ENCODE data around the gene SPSB1.
A peak's percentile ranks its signal among the peaks of the same experiment; 100 is the strongest.
"Not testable (repeated sequence)": the region's sequence is repeated elsewhere in the genome, so short reads cannot be mapped to it uniquely, and the experiment has no call there.

SPSB1 gene

DNA sequence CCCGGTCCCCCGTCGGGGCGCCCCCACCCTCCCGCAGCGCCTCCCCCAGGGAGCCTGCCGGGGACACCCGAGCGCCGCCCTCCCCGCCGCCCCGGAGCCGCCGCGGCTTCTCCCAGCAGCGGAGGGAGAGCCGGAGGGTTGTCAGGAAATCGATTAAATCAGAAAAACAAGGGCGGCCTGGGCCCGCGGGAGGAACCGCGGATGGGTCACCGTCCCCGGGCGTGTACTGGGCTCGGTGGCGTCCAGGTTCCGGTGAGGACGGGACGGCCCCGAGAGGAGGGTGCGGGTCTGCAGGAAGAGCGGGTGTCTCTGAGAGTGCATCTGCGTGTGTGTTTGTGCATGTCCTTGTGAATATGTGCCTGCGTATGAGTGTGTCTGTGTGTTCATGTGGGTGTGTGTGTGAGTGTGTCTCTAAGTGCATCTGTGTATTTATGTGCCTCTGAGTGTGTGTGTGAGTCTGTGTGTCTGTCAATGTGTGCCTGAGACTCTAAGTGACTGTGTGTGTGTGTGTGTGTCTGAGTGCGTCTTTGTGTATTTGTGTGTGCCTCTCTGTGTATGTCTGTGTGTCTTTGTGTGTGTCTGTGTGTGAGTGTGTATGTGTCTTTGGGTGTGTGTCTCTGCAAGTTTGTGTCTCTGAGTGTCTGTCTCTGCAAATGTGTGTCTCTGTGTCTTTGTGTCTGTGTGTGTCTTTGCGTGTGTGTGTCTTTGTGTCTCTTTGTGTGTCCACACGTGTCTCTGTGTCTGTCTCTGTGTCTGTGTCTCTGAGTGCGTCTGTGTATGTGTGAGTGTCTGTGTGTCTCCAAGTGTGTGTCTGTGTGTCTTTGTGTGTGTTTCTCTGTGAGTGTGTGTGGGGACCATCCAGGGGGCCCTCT, 1.1 kb downstream of the SPSB1 start:
- peaks cover 12% of the 10 kb centered on the region for H3K4me1 Mint-ChIP-seq
- DNase-seq: peak; percentile 66
- H3K36me3 Mint-ChIP-seq: peaks cover 2% of the 10 kb centered on the region
- peaks cover 4% of the 10 kb centered on the region for H3K9me3 Mint-ChIP-seq
- H3K27ac Mint-ChIP-seq: no peak overlapping the region
- peaks cover 16% of the 10 kb centered on the region for H3K27me3 Mint-ChIP-seq
- H3K4me3 Mint-ChIP-seq: no peak overlapping the region
- CTCF ChIA-PET: no interaction called here

DNA sequence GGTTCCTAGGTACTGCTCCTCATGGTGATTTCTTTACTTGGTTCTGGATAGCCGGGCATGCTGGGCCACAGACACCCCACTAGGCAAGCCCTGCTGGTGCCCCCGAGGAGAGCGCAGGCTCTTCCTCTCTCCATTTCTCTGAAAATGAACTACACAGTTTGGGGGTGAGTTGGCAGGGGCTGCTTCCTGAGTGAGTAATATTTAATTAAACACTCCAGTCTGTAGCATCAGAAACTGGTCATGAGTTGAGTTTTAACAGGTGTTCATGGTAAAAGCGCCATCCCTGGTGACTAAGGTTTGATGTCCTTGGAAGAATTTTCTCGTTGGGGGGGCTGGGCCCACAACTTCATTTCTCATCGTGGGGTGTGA, 1.7 kb downstream of the SPSB1 start:
- Mint-ChIP-seq H3K27me3 (peaks cover 16% of the 10 kb centered on the region), H3K4me3 (no peak overlapping the region), H3K36me3 (no peaks in the 10 kb centered on the region), H3K9me3 (no peaks in the 10 kb centered on the region), H3K27ac (no peak overlapping the region), H3K4me1 (peaks cover 10% of the 10 kb centered on the region)
- DNase-seq: no peak
- CTCF ChIA-PET: interaction anchor here (0.8 to 1.1 kb wide), 3 partner anchors 10 to 166 kb away, joined by 4 to 6 read pairs (median 5); no protein-coding TSS in a partner anchor

DNA sequence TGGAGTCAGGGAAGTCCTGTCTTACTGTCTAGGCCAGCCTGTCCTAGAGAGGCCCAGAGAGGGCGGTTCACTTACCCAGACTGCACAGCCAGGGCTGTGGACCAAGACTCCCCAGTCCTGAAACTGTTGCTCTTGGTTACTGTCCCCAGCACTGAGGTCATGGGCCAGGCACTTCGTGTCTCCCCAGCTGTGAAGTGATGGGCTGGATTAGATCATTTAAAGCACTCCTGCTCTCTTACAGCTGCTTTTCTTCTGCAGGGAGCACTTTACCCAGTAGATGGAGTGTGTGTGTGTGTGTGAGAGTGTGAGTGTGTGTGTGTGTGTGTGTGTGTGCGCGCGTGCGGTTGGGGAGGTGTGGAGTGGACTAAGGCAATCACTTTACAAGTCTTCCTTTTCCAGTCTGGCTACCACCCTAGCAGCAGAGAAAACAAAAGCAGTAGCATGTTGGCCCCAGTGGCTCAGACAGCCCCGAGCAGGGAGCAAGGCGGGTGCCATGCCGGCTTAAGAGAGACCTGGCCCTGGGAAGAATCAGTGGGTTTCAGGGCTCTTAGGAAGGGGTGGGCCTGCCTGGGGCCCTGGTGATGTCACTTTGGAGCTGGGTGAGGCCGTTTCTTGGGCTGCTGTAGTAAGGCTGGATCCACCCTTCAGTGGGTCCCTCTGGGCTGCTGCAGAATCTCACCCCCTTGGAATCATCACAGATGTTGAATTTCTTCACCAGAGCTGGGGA, 2.4 kb downstream of the SPSB1 start:
- CTCF ChIA-PET: interaction anchor here (0.8 to 1.4 kb wide), 5 partner anchors 9 to 165 kb away, joined by 3 to 6 read pairs (median 5); no protein-coding TSS in a partner anchor
- Mint-ChIP-seq H3K9me3 (no peaks in the 10 kb centered on the region), H3K27ac (no peak overlapping the region), H3K36me3 (no peaks in the 10 kb centered on the region), H3K27me3 (peaks cover 16% of the 10 kb centered on the region), H3K4me1 (peaks cover 3% of the 10 kb centered on the region), H3K4me3 (no peak overlapping the region)
- peak; percentile 41 for DNase-seq

DNA sequence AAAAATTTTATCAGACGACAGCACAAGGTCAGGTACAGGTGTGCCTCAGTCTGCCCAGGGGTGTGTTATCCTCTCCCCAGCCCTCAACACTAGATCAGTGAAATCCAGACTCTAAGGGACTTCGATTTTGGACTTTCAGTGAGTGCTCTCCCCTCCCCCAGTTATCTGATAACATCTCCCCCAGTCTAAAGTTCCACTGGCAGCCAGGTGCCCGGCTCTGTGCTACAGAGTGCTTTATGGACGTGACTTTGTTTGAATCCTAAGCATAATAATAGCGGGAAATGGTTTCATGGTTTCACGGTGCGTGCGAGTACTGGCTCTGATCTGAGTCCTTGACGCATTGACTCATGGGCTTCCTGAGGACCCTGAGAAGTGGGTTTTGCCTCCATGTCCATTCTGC, 3.2 kb downstream of the SPSB1 start:
- CTCF ChIA-PET: interaction anchor here (1.1 to 2.2 kb wide), 3 partner anchors 14 to 160 kb away, joined by 3 to 5 read pairs (median 5); no protein-coding TSS in a partner anchor
- H3K36me3 Mint-ChIP-seq: no peaks in the 10 kb centered on the region
- no peak overlapping the region for H3K4me3 Mint-ChIP-seq
- H3K4me1 Mint-ChIP-seq: peaks cover 8% of the 10 kb centered on the region
- no peak for DNase-seq
- H3K9me3 Mint-ChIP-seq: no peaks in the 10 kb centered on the region
- peaks cover 16% of the 10 kb centered on the region for H3K27me3 Mint-ChIP-seq
- no peak overlapping the region for H3K27ac Mint-ChIP-seq

DNA sequence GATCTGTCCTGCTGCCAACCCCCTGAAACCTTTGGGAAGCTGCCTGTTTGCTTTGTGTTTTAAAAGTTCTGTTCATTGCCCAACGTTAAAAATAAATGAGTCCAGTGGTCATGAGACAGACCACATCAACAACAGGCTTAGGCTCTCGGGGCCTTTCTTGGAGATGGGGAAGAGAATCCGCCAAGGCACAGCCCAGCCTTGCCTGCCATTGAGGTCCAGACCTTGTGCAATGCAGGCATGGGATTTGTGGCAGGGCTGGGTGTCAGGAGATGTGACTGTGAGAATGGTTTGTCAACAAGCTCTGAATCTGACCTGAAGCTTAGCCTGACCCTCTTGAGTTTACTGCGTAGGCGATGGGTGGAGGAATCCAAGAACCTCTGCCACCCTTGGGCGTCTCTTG, 4.2 kb downstream of the SPSB1 start:
- Mint-ChIP-seq H3K27me3 (peaks cover 9% of the 10 kb centered on the region), H3K4me1 (peaks cover 9% of the 10 kb centered on the region), H3K4me3 (no peak overlapping the region), H3K9me3 (no peaks in the 10 kb centered on the region), H3K36me3 (no peaks in the 10 kb centered on the region), H3K27ac (no peak overlapping the region)
- CTCF ChIA-PET: interaction anchor here (0.7 to 2.2 kb wide), 3 partner anchors 10 to 159 kb away, joined by 3 to 5 read pairs (median 3); no protein-coding TSS in a partner anchor
- no peak for DNase-seq

DNA sequence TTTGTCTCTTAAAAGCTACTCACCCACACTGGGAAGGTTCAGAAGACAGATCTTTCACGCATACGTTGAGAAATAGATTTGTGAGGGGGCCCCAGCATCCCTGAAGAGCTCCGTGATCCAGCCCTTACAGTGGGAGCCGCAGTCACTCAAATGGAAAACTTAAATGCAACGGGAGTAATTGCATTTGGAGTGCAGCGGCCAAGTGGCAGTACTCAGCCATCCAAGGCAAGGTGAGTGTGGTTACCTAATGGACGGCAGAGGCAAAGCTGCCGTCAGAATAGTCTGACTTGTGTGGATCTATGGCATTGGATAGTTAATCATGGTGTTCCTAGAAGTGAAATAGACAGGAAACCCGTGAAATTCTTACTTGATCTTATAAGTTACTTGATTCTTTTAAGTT, 5.1 kb downstream of the SPSB1 start:
- Mint-ChIP-seq H3K27ac (no peak overlapping the region), H3K27me3 (no peaks in the 10 kb centered on the region), H3K4me1 (peaks cover 9% of the 10 kb centered on the region), H3K36me3 (no peaks in the 10 kb centered on the region), H3K9me3 (no peaks in the 10 kb centered on the region), H3K4me3 (no peak overlapping the region)
- CTCF ChIA-PET: interaction anchor here (0.5 to 2.2 kb wide), 4 partner anchors 31 to 158 kb away, joined by 3 to 5 read pairs (median 4); no protein-coding TSS in a partner anchor
- no peak for DNase-seq

DNA sequence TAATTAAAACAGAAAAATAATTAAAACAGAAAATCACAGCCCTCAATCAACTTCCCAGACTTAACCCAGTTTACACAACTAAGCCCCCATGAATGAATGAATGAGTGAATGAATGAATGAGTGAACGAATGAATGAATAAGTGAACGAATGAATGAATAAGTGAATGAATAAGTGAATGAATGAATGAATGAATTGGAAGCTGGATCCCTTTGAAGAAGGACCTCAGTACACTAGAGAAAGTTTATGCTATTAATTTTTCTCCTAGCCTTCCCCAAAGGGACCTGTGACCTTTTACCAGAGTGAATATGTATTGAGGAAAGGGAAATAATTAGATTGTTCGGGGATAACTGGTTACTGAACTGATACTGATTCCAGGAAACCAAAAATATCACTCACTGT, 5.6 kb downstream of the SPSB1 start:
- Mint-ChIP-seq H3K4me3 (no peak overlapping the region), H3K9me3 (no peaks in the 10 kb centered on the region), H3K36me3 (no peaks in the 10 kb centered on the region), H3K4me1 (peaks cover 9% of the 10 kb centered on the region), H3K27me3 (no peaks in the 10 kb centered on the region), H3K27ac (no peak overlapping the region)
- DNase-seq: no peak
- CTCF ChIA-PET: interaction anchor here (0.5 kb wide), 1 partner anchor 126 kb away, joined by 3 read pairs; no protein-coding TSS in a partner anchor

DNA sequence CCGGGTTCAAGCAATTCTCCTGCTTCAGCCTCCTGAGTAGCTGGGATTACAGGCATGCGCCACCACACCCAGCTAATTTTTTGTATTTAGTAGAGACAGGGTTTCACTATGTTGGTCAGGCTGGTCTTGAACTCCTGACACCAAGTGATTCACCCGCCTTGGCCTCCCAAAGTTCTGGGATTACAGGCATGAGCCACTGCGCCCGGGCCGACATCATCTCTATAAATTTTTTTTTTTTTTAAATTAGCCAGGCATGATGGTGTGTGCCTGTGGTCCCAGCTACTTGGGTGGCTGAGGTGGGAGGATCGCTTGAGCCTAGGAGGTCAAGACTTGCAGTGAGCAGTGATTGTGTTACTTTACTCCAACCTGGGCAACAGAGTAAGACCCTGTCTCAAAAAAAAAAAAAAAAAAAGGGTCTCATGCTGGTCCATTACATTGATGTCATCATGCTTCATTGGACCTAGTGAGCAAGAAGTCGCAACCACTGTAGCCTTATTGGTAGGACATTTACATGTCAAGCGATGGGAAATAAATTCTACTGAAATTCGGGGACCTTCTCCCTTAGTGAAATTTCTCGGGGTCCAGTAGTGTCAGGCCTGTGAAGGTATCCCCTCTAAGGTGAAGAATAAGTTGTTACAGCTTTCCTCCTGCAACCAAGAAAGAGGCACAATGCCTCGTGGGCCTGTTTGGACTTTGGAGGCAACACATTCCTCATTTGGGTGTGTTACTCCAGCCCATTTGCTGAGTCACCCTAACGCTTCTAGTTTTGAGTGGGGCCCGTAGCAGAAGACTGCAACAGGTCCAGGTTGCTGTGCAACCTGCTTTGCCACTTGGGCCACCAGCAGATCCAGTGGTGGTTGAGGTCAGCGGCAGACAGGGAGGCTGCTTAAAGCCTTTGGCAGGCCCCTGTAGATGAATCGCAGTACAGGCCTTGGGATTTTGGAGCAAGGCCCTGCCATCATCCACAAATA, 7.2 kb downstream of the SPSB1 start:
- CTCF ChIA-PET: interaction anchor here (0.6 to 0.8 kb wide), 3 partner anchors 156 to 273 kb away, joined by 3 read pairs; no protein-coding TSS in a partner anchor
- H3K4me1 Mint-ChIP-seq: not testable (repeated sequence)

DNA sequence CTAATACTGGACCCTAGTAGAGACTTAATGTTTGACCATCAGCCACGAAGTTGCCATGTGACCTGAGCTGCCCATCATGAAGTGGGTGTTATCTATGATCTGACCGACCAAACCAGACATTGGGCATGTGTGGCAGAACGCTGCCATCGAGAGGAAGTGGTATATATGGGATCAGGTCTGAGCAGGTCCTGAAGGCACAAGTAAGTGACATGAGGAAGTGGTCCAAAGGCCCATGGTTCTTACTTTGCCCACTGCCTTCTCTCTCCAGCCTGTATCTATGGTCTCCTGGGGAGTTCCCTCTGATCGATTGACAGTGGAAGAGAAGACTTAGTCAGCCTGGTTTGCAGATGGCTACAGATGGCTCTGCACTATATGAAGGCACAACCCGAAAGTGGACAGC, 7.9 kb downstream of the SPSB1 start:
- Mint-ChIP-seq H3K27me3 (no peaks in the 10 kb centered on the region), H3K4me3 (no peak overlapping the region), H3K27ac (no peak overlapping the region), H3K9me3 (no peaks in the 10 kb centered on the region), H3K36me3 (no peaks in the 10 kb centered on the region), H3K4me1 (peaks cover 9% of the 10 kb centered on the region)
- no peak for DNase-seq
- CTCF ChIA-PET: interaction anchor here (0.8 kb wide), 1 partner anchor 155 kb away, joined by 3 read pairs; no protein-coding TSS in a partner anchor

More for the DNA sequence above, 7.2 kb downstream of the SPSB1 start:
- not testable (repeated sequence) for H3K36me3 Mint-ChIP-seq, H3K27me3 Mint-ChIP-seq, H3K27ac Mint-ChIP-seq, H3K9me3 Mint-ChIP-seq, DNase-seq, H3K4me3 Mint-ChIP-seq

DNA sequence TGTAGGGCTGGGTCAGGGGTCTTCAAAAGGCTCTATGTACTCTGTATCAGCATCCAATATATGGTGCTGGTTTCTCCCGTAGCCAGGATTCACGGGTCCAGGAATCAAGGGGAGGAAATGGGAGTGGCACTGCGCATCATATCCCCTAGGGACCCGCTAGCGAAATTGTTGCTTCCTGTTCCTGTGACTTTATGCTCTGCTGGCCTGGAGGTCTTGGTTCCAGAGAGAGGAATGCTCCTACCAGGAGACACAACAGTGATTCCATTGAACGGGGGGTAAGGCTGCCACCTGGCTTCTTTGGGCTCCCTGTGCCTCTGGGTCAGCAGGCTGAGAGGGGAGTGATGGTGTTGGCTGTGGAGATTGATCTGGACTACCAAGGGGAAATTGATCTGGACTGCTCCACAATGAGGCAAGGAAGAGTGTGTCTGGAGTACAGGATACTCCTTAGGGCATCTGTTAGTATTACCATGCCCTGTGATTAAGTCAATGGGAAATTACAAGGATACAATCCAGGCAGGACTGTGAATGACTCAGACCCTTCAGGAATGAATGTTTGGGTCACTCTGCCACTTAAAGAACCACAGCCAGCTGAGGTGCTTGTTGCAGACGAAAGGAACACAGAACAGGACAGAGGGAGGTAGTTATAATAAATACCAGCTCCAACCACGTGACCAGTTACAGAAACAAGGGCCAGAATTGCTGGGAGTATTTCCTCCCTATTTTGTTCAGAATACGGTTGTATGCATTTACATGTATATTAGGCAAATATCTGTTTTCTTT, 10.2 kb downstream of the SPSB1 start:
- Mint-ChIP-seq H3K27ac (no peak overlapping the region), H3K4me3 (no peak overlapping the region), H3K27me3 (no peaks in the 10 kb centered on the region), H3K9me3 (no peaks in the 10 kb centered on the region), H3K36me3 (no peaks in the 10 kb centered on the region), H3K4me1 (peaks cover 7% of the 10 kb centered on the region)
- CTCF ChIA-PET: interaction anchor here (1.0 kb wide), 1 partner anchor 153 kb away, joined by 4 read pairs; no protein-coding TSS in a partner anchor
- DNase-seq: no peak

DNA sequence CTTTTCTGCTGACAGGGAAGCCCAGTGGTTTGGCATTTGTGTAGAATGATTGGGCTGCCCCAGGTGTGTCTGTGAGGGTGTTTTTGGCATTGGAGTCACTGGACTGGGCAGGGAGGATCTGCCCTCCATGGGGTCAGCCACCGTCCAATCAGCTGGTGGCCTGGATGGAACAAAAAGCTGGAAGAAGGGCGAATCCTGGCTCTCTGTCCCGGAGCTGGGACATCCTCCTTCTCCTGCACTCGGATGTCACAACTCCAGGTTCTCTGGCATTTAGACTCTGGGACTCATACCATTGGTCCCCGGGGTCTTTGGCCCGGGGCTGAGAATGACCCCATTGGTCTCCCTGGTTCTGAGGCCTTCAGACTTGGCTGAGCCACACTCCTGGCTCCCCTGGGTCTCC, 11.2 kb downstream of the SPSB1 start:
- CTCF ChIA-PET: interaction anchor here (1.0 to 1.3 kb wide), 2 partner anchors 9 to 151 kb away, joined by 3 to 5 read pairs; no protein-coding TSS in a partner anchor
- H3K27me3 Mint-ChIP-seq: no peaks in the 10 kb centered on the region
- H3K36me3 Mint-ChIP-seq: no peaks in the 10 kb centered on the region
- H3K4me3 Mint-ChIP-seq: no peak overlapping the region
- H3K27ac Mint-ChIP-seq: no peak overlapping the region
- H3K4me1 Mint-ChIP-seq: peaks cover 7% of the 10 kb centered on the region
- no peak for DNase-seq
- no peaks in the 10 kb centered on the region for H3K9me3 Mint-ChIP-seq

DNA sequence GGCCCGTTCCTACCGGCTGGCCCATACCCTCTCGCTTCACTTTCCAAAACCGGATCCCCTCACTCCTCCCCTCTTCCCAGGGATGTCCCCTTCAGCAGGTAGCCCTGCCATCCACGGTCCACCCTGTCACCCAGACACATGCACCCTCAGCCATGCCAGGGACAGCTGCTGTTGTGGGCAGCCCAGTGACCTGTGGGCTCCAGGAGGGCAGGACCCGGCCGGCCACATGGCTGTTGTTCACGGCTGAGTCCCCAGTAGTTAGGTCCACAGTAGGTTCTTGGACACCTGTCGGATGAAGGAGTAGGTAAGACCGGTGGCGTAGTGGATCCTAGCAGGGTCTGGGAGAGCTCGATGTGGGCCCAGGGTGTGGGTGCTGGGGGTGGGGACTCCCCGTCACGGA, 12.5 kb downstream of the SPSB1 start:
- Mint-ChIP-seq H3K9me3 (no peaks in the 10 kb centered on the region), H3K27ac (no peak overlapping the region), H3K36me3 (no peaks in the 10 kb centered on the region), H3K27me3 (no peaks in the 10 kb centered on the region), H3K4me3 (no peak overlapping the region), H3K4me1 (peaks cover 7% of the 10 kb centered on the region)
- no peak for DNase-seq
- CTCF ChIA-PET: interaction anchor here (0.9 kb wide), 1 partner anchor 155 kb away, joined by 3 read pairs; no protein-coding TSS in a partner anchor

DNA sequence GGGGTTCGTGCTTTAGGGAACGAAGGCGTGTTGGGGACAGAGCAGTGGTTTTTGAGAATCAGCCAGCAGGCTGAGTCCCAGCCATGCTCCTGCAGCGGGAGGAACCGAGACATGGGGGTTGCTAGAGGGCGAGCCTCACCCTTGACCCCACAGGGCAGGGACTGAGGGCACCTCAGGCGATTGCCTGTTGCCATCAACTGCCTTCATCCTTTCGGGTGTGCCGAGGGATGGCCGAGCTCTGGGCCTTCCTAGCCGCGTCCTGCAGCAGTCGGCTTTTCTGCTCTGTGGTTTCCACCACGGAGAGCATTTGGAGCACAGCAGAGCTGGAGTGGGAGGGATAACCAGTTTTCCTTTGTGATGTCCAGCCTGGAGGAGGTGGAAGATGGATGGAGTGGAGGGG, 13.3 kb downstream of the SPSB1 start:
- H3K4me1 Mint-ChIP-seq: no peaks in the 10 kb centered on the region
- no peak overlapping the region for H3K27ac Mint-ChIP-seq
- no peak for DNase-seq
- no peak overlapping the region for H3K4me3 Mint-ChIP-seq
- CTCF ChIA-PET: no interaction called here
- no peaks in the 10 kb centered on the region for H3K36me3 Mint-ChIP-seq
- no peaks in the 10 kb centered on the region for H3K27me3 Mint-ChIP-seq
- H3K9me3 Mint-ChIP-seq: no peaks in the 10 kb centered on the region

Data from activated naive CD4-positive, alpha-beta T cell treated with anti-CD3 and anti-CD28 coated beads, Interleukin-2, amount 10 ng/mL, durations not matched to agents 7 days and 5 days (primary cell).